GM19238 (cell line): ENCODE data around the gene CZIB.

Experiments
- DNase-seq: peaks from one replicate; pipeline ENCODE4 v3.0.0; 2011; ENCODE audit warnings: low spot score; ENCODE audit not compliant: insufficient read length

CZIB gene

GRCh38 chr1:53220171-53220961 lies at the start of gene CZIB:
TSS of gene CZIB (minus strand) at chr1:53220634. CDS start at chr1:53220575, 59 bp downstream.
- peak; percentile 87 for DNase-seq

GRCh38 chr1:53270107-53270506 lies 49.7 kb upstream of the CZIB start:
- DNase-seq: no peak

- no peak for DNase-seq
These were observed 47.3 kb upstream of the CZIB start for GRCh38 chr1:53267761-53268160.

GRCh38 chr1:53266038-53266437 lies 45.6 kb upstream of the CZIB start:
- DNase-seq: no peak

- DNase-seq: no peak
These were observed 45.1 kb upstream of the CZIB start for GRCh38 chr1:53265581-53265980.

GRCh38 chr1:53264048-53264447 lies 43.6 kb upstream of the CZIB start:
- DNase-seq: no peak

GRCh38 chr1:53262000-53262399 lies 41.6 kb upstream of the CZIB start:
- DNase-seq: no peak

- DNase-seq: no peak
These were observed 40.3 kb upstream of the CZIB start for GRCh38 chr1:53260631-53261247.

GRCh38 chr1:53259932-53260331 lies 39.5 kb upstream of the CZIB start:
- no peak for DNase-seq

GRCh38 chr1:53258216-53258615 lies 37.8 kb upstream of the CZIB start:
- no peak for DNase-seq

- DNase-seq: no peak
These were observed 37.1 kb upstream of the CZIB start for GRCh38 chr1:53257454-53258081.

GRCh38 chr1:53256511-53257453 lies 36.3 kb upstream of the CZIB start:
- DNase-seq: no peak

- no peak for DNase-seq
These were observed 34.6 kb upstream of the CZIB start for GRCh38 chr1:53255031-53255430.

GRCh38 chr1:53254011-53254640 lies 33.7 kb upstream of the CZIB start:
- DNase-seq: no peak

GRCh38 chr1:53250325-53250724 lies 29.9 kb upstream of the CZIB start:
- DNase-seq: no peak

GRCh38 chr1:53249706-53250105 lies 29.3 kb upstream of the CZIB start:
- DNase-seq: no peak

- DNase-seq: no peak
These were observed 26.1 kb upstream of the CZIB start for GRCh38 chr1:53246261-53247134.

GRCh38 chr1:53244141-53244540 lies 23.7 kb upstream of the CZIB start:
- DNase-seq: no peak

GRCh38 chr1:53242381-53242780 lies 21.9 kb upstream of the CZIB start:
- no peak for DNase-seq

- no peak for DNase-seq
These were observed 21.4 kb upstream of the CZIB start for GRCh38 chr1:53241828-53242227.
